ENCODE results near the gene SERTAD4. TPM values are rescaled to one million over a fixed set of nuclear protein-coding genes. Genes with fewer than 3 reads are reported as not detected.

SERTAD4 gene
- polyA plus RNA-seq, 1 donor from 2014 or later: 41.4 TPM

DNA sequence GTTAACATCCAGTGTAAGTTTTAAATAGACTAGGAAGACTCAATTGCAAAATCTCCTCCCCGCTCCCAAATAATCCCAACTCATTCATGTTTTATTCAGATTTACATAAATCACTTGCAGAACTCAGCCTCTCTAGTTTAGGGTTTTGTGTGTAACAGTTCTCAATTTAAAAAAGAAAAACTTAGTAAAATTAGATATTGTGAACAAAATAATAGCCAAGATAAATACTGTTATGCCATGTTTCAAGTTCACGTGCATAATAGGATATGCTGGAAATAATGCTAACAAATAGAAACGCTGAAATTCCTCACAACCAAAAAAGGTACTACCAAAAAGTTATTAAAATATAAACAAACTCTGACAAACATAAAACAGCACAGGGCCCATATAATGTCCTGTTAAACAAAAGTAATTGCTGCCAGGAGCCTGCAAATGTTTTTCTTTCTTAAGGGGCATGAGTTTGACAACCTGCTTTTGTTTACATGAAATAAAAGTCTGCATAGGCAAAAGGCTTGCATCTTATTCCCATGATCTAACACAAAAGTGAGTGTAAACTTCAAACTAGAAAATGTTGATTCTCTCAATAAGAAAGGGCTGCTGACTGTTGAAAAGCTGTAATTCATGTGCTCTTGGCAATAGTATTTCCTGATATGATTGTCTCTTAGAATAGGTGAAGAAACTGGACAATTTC lies 2.9 kb downstream of the SERTAD4 start:
- Histone ChIP-seq H3K4me3 (ENCODE audit: low read length) (peak overlapping the region; percentile 98), H3K27ac (ENCODE audit: low read length) (peak overlapping the region; percentile 92), H2AFZ (ENCODE audit: low read depth, low read length) (no peak overlapping the region)

GRCh38 chr1:210236386-210236839 lies 3.8 kb downstream of the SERTAD4 start:
- Histone ChIP-seq H3F3A (ENCODE audit: insufficient read depth, low read length, poor library complexity, severe bottlenecking) (no peaks in the 10 kb centered on the region), H3K4me2 (ENCODE audit: low read length) (peak overlapping the region; percentile 91), H2AFZ (ENCODE audit: low read depth, low read length) (no peak overlapping the region), H3K9me3 (ENCODE audit: low read length) (no peaks in the 10 kb centered on the region), H3K79me2 (replicated peaks; ENCODE audit: insufficient read depth, low read length) (peaks cover 75% of the 10 kb centered on the region), H3K36me3 (ENCODE audit: insufficient read depth, low read length) (peaks cover 8% of the 10 kb centered on the region), H3K27me3 (ENCODE audit: insufficient read depth, low read depth, low read length) (no peaks in the 10 kb centered on the region), H3K9ac (ENCODE audit: low read length) (peak overlapping the region; percentile 97), H3K9me2 (ENCODE audit: insufficient read depth, low read length) (no peaks in the 10 kb centered on the region), H3K4me3 (ENCODE audit: low read length) (peak overlapping the region; percentile 98), H3K27ac (ENCODE audit: low read length) (peak overlapping the region; percentile 92), H4K20me1 (ENCODE audit: insufficient read depth) (no peaks in the 10 kb centered on the region)
- TF ChIP-seq POLR2AphosphoS5 (IDR thresholded peaks at IDR 0.05): peak; percentile 7
- no peak for TF ChIP-seq MXI1 (conservative IDR thresholded peaks at IDR 0.05; ENCODE audit: poor library complexity, severe bottlenecking)
- no peak for TF ChIP-seq SMC3 (conservative IDR thresholded peaks at IDR 0.05; ENCODE audit: poor library complexity)
- TF ChIP-seq RAD21 (conservative IDR thresholded peaks at IDR 0.05): no peak
- no peak for TF ChIP-seq CTCF (IDR thresholded peaks at IDR 0.05; ENCODE audit: poor library complexity, severe bottlenecking)
- TF ChIP-seq REST (IDR thresholded peaks at IDR 0.05; ENCODE audit: borderline replicate concordance): no peak

More for the DNA sequence above, 2.9 kb downstream of the SERTAD4 start:
- Histone ChIP-seq H3K36me3 (ENCODE audit: insufficient read depth, low read length) (peaks cover 5% of the 10 kb centered on the region), H3K79me2 (replicated peaks; ENCODE audit: insufficient read depth, low read length) (peaks cover 66% of the 10 kb centered on the region), H3K4me2 (ENCODE audit: low read length) (peak overlapping the region; percentile 91), H3F3A (ENCODE audit: insufficient read depth, low read length, poor library complexity, severe bottlenecking) (no peaks in the 10 kb centered on the region), H3K9ac (ENCODE audit: low read length) (peak overlapping the region; percentile 97), H3K9me3 (ENCODE audit: low read length) (no peaks in the 10 kb centered on the region), H3K9me2 (ENCODE audit: insufficient read depth, low read length) (no peaks in the 10 kb centered on the region), H3K27me3 (ENCODE audit: insufficient read depth, low read depth, low read length) (no peaks in the 10 kb centered on the region), H4K20me1 (ENCODE audit: insufficient read depth) (no peaks in the 10 kb centered on the region)
- no peak for TF ChIP-seq MXI1 (conservative IDR thresholded peaks at IDR 0.05; ENCODE audit: poor library complexity, severe bottlenecking)
- TF ChIP-seq RAD21 (conservative IDR thresholded peaks at IDR 0.05): no peak
- no peak for TF ChIP-seq EP300 (conservative IDR thresholded peaks at IDR 0.05; ENCODE audit: poor library complexity, severe bottlenecking)
- no peak for TF ChIP-seq CTCF (IDR thresholded peaks at IDR 0.05; ENCODE audit: poor library complexity, severe bottlenecking)

Measured in neural cell (in vitro differentiated cells).